ENCODE data around the gene CYTH2. TPM values are rescaled to one million over a fixed set of nuclear protein-coding genes. Genes with fewer than 3 reads are reported as not detected.

CYTH2 gene
- total RNA-seq, 1 donor from 2014 or later, result 67.1 TPM

DNA sequence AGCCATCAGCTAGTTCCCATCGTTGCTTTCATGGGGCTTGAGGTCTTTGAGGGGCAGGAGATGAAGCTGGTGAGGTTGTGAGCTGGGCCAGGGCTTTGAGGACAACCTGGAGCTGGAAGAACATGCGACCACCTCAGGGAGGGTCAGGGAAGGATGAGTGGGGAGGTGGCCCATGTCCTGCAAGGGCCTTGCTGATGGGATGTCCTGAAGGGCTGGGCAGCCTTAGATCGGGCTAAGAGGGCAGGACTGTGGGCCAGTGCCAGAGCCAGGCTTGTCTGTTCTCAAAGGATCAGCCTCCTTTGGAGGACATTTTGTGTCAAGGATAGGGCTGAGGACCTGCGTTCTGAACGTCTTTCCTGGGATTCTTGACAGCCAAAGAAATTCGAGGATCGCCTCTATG is 10.5 kb downstream of the CYTH2 start:
- Histone ChIP-seq H3K9ac (ENCODE audit: low read length) (peak overlapping the region; percentile 70), H3K4me3 (ENCODE audit: insufficient read depth, low read depth, low read length) (no peak overlapping the region), H3K4me1 (ENCODE audit: insufficient read depth, low read length) (peaks cover 25% of the 10 kb centered on the region), H3K9me3 (ENCODE audit: insufficient read depth, low read depth, low read length) (no peaks in the 10 kb centered on the region), H4K20me1 (ENCODE audit: insufficient read depth, low read length) (peaks cover 52% of the 10 kb centered on the region), H3K27me3 (ENCODE audit: insufficient read depth, low read length) (no peaks in the 10 kb centered on the region), H3K36me3 (ENCODE audit: insufficient read depth, low read length) (peaks cover 23% of the 10 kb centered on the region), H3K4me2 (ENCODE audit: low read length) (peak overlapping the region; percentile 83), H3K79me2 (ENCODE audit: insufficient read depth, low read length) (no peaks in the 10 kb centered on the region), H2AFZ (ENCODE audit: low read depth, low read length) (no peak overlapping the region), H3K27ac (ENCODE audit: low read depth, low read length) (no peak overlapping the region)
- no peaks in the 10 kb centered on the region for H3K27me3 Mint-ChIP-seq (ENCODE audit: low read depth, unreplicated experiment)
- H3K36me3 Mint-ChIP-seq (ENCODE audit: low read depth, unreplicated experiment), result peaks cover 15% of the 10 kb centered on the region
- H3K9me3 Mint-ChIP-seq (ENCODE audit: unreplicated experiment), result no peaks in the 10 kb centered on the region
- peaks cover 12% of the 10 kb centered on the region for H3K4me1 Mint-ChIP-seq (ENCODE audit: low read depth, unreplicated experiment)
- FAIRE-seq (no peak), DNase-seq (ENCODE audit: low read depth) (no peak)
- TF ChIP-seq EZH2 (IDR thresholded peaks at IDR 0.05; ENCODE audit: insufficient read depth, low read length), result no peak
- TF ChIP-seq, protein P1, sequence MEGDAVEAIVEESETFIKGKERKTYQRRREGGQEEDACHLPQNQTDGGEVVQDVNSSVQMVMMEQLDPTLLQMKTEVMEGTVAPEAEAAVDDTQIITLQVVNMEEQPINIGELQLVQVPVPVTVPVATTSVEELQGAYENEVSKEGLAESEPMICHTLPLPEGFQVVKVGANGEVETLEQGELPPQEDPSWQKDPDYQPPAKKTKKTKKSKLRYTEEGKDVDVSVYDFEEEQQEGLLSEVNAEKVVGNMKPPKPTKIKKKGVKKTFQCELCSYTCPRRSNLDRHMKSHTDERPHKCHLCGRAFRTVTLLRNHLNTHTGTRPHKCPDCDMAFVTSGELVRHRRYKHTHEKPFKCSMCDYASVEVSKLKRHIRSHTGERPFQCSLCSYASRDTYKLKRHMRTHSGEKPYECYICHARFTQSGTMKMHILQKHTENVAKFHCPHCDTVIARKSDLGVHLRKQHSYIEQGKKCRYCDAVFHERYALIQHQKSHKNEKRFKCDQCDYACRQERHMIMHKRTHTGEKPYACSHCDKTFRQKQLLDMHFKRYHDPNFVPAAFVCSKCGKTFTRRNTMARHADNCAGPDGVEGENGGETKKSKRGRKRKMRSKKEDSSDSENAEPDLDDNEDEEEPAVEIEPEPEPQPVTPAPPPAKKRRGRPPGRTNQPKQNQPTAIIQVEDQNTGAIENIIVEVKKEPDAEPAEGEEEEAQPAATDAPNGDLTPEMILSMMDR (IDR thresholded peaks at IDR 0.05; ENCODE audit: insufficient read depth, low read depth, low read length), result no peak
- peak overlapping the region; percentile 69 for H3K4me3 Mint-ChIP-seq (ENCODE audit: unreplicated experiment)
- H3K27ac Mint-ChIP-seq (ENCODE audit: unreplicated experiment), result peak overlapping the region; percentile 58

DNA sequence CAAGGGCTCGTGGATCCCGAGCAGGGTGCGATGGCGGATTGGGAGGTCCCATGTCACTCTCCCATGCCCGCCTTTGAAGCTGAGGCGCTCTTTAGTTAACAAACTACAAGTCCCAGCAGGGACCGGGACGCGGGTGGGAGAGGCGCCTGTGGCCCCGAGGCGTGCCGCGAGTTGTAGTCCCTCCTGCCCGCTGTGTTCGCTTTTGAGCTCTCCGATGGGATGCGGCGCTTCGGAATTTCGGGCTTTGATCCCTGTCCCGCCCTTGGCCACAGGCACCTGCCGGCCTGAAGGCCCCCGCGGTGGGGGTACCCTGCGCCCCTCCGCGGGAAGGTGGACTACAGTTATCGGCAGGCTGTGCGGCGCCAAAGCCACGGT is 11.0 kb downstream of the CYTH2 start:
- no peaks in the 10 kb centered on the region for H3K79me2 ChIP-seq (ENCODE audit: insufficient read depth, low read length)
- no peak overlapping the region for H2AFZ ChIP-seq (ENCODE audit: low read depth, low read length)
- Mint-ChIP-seq H3K27ac (ENCODE audit: unreplicated experiment) (peak overlapping the region; percentile 58), H3K9me3 (ENCODE audit: unreplicated experiment) (no peaks in the 10 kb centered on the region), H3K27me3 (ENCODE audit: low read depth, unreplicated experiment) (no peaks in the 10 kb centered on the region), H3K4me1 (ENCODE audit: low read depth, unreplicated experiment) (peaks cover 12% of the 10 kb centered on the region), H3K36me3 (ENCODE audit: low read depth, unreplicated experiment) (peaks cover 13% of the 10 kb centered on the region), H3K4me3 (ENCODE audit: unreplicated experiment) (no peak overlapping the region)
- peaks cover 47% of the 10 kb centered on the region for H4K20me1 ChIP-seq (ENCODE audit: insufficient read depth, low read length)
- FAIRE-seq, result no peak
- no peaks in the 10 kb centered on the region for H3K27me3 ChIP-seq (ENCODE audit: insufficient read depth, low read length)
- H3K9me3 ChIP-seq (ENCODE audit: insufficient read depth, low read depth, low read length), result no peaks in the 10 kb centered on the region
- peak overlapping the region; percentile 70 for H3K9ac ChIP-seq (ENCODE audit: low read length)
- peak overlapping the region; percentile 43 for H3K4me3 ChIP-seq (ENCODE audit: insufficient read depth, low read depth, low read length)
- peak overlapping the region; percentile 83 for H3K4me2 ChIP-seq (ENCODE audit: low read length)
- peaks cover 18% of the 10 kb centered on the region for H3K36me3 ChIP-seq (ENCODE audit: insufficient read depth, low read length)
- peaks cover 25% of the 10 kb centered on the region for H3K4me1 ChIP-seq (ENCODE audit: insufficient read depth, low read length)
- TF ChIP-seq EZH2 (IDR thresholded peaks at IDR 0.05; ENCODE audit: insufficient read depth, low read length), result no peak
- TF ChIP-seq, protein P1 (IDR thresholded peaks at IDR 0.05; ENCODE audit: insufficient read depth, low read depth, low read length), result no peak
- DNase-seq (ENCODE audit: low read depth), result no peak
- peak overlapping the region; percentile 26 for H3K27ac ChIP-seq (ENCODE audit: low read depth, low read length)

All from astrocyte (in vitro differentiated cells and primary cell).